Adipocyte (in vitro differentiated cells): ENCODE results near the gene ALG10.
"Not testable (repeated sequence)": the region's sequence is repeated elsewhere in the genome, so short reads cannot be mapped to it uniquely, and the experiment has no call there.

Experiments used
- DNase-seq: peaks from one replicate; pipeline ENCODE4 v3.0.0-alpha.2; 2015; ENCODE audit warnings: low read depth
- H3K27me3 ChIP-seq: replicated peaks from 2 replicates; pipeline ENCODE4 v1.7.0; 2013; ENCODE audit warnings: mild to moderate bottlenecking, low read length, moderate library complexity; ENCODE audit not compliant: control insufficient read depth, insufficient read depth
- H3K36me3 ChIP-seq: 2 replicates; pipeline ENCODE4 v1.7.0; 2013; ENCODE audit warnings: low read length, mild to moderate bottlenecking, moderate library complexity; ENCODE audit not compliant: control insufficient read depth, insufficient read depth, severe bottlenecking
- H3K4me1 ChIP-seq: 2 replicates; pipeline ENCODE4 v1.7.0; 2013; ENCODE audit warnings: mild to moderate bottlenecking, low read length, moderate library complexity; ENCODE audit not compliant: control insufficient read depth, insufficient read depth
- H3K4me3 ChIP-seq: 2 replicates; pipeline ENCODE4 v1.7.0; 2013; ENCODE audit warnings: mild to moderate bottlenecking, low read length, moderate library complexity
- H3K9ac ChIP-seq: 2 replicates; pipeline ENCODE4 v1.7.0; 2013; ENCODE audit warnings: mild to moderate bottlenecking, low read length, moderate library complexity
- H3K9me3 ChIP-seq: 2 replicates; pipeline ENCODE4 v1.7.0; 2013; ENCODE audit warnings: mild to moderate bottlenecking, low read length, moderate library complexity; ENCODE audit not compliant: control insufficient read depth

Gene ALG10

DNA sequence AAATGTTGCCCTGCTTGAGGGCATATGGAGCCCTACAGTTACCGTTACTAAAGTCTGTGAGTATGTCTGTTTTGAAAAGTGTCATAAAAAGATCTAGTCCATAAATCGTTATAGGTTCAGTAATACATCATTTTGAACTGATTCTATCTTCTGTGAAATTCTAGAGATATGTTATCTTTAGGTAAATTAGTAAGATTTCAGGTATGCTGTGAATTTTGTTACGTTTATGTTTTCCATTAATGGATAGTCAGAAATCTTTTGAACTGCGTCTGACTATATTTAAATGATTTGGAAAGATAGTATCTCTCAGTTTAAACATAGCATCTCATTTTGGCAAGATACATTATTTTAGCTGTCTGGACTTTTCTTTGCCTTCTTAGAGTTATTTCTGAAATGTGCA, 8.3 kb downstream of the ALG10 start:
- H3K9ac ChIP-seq = no peak overlapping the region
- H3K27me3 ChIP-seq = no peaks in the 10 kb centered on the region
- no peaks in the 10 kb centered on the region for H3K36me3 ChIP-seq
- no peak overlapping the region for H3K4me3 ChIP-seq
- no peaks in the 10 kb centered on the region for H3K9me3 ChIP-seq
- DNase-seq = no peak
- peaks cover 10% of the 10 kb centered on the region for H3K4me1 ChIP-seq

DNA sequence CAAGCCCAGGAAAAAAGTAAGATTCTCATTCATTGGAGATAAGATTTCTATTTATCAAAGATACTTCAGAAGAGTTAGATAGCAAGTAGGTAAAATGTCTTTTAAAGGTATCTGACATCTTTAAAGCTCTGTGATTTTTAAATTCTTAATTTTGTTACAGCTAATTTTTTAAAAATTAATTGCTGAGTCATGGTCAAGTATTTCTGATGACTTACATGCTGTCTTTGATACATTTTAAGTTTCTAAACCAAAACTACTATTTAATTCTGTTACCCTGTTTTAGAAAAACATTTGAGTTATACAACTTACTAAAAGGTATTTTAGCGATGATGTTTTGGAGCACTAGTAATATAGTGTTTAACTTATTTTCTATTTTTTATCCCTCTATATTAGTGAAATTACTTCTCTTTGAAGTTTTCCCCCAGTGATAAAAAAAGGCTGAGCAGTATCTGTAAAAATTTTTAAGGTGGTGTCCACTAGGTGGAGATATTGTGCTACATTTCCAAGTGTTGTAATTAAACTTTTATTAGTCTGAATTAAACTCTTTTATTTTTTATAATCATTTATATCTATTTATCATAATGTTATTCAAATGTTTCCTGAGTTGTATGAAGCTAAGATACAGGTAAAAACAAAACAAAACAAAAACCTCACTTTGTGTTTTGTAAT, 11.5 kb downstream of the ALG10 start:
- no peaks in the 10 kb centered on the region for H3K27me3 ChIP-seq
- H3K4me3 ChIP-seq = no peak overlapping the region
- DNase-seq = peak; percentile 76
- H3K9me3 ChIP-seq = no peaks in the 10 kb centered on the region
- no peaks in the 10 kb centered on the region for H3K4me1 ChIP-seq
- no peaks in the 10 kb centered on the region for H3K36me3 ChIP-seq
- no peak overlapping the region for H3K9ac ChIP-seq

DNA sequence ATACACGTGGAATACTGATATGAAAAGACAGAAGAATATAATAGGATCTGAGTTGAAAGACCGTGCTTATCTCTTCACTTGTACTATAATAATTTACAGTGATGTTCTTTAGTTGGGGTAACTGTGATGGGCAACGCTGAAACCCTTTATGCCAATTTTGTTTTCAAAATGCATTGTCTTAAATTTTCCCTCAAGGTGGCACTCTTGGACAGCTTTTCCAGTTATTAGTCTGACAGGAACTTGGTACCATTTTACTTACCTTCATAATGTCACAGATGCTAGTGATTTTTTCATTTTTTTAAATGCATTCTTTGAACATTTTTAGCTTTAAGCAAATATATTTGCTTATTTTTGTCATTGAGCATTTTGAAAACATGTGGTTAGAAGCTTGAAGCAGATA, 16.1 kb downstream of the ALG10 start:
- not testable (repeated sequence) for H3K4me3 ChIP-seq, H3K9ac ChIP-seq, H3K27me3 ChIP-seq, H3K9me3 ChIP-seq, H3K4me1 ChIP-seq, H3K36me3 ChIP-seq
- peak; percentile 22 for DNase-seq

DNA sequence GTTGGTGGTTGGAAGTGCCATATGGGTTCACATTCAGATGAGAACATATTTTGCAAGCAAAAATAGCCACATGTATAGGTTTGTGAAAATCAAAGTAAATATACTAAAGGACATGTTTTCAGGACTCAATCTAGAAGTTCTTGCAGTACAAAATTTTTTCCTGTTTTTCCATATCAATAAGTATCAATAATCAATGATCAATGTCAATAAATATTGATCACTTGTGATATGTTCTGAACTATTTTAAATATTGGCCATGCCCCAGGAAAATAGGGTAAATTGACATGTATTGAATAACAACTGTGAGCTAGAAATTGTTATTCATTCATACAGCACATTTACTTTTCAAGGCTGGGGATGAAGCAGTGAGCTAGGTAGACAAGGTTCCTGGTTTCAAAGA, 24.3 kb downstream of the ALG10 start:
- no peak for DNase-seq
- Histone ChIP-seq H3K27me3 (no peaks in the 10 kb centered on the region), H3K4me3 (no peak overlapping the region)

DNA sequence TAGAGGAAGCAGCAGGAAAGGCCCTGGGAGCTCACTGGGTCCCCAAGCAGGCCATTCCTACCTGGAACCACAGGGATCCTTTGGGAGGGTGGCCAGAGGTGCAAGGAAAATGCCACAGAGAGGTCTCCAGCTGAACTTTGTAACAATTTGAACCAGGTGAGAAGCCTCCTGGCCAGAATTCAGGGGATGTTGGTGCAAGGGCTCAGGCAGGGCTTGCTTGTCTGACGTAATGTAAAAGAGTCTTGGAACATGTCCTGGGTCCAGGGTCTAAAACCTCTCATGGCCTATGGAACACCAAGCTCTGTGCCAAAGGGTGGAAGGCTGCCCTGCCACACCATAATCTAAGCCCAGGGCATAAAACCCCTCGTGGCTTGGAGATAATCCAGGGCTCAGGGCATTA, 25.6 kb downstream of the ALG10 start:
- not testable (repeated sequence) for H3K4me1 ChIP-seq, H3K9ac ChIP-seq, H3K36me3 ChIP-seq, DNase-seq, H3K9me3 ChIP-seq, H3K4me3 ChIP-seq, H3K27me3 ChIP-seq

More for the DNA sequence above, 24.3 kb downstream of the ALG10 start:
- H3K9ac ChIP-seq = no peak overlapping the region
- H3K36me3 ChIP-seq = no peaks in the 10 kb centered on the region
- peaks cover 3% of the 10 kb centered on the region for H3K9me3 ChIP-seq
- no peaks in the 10 kb centered on the region for H3K4me1 ChIP-seq

DNA sequence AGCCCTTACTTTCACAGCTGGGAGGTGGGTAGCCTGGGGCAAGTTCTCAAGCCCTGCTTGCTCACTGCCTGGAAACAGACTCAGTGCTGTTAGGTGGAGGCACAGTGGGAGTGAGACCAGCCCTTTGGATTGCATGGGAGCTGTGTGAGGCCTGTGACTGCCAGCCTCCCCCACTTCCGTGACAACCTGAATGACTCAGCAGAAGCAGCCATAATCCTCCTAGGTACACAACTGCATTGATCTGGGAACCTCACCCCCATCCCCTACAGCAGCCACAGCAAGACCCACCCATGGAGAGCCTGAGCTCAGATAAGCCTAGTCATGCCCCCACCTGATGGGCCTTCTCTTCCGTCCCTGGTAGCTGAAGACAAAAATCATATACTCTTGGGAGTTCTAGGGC, 26.4 kb downstream of the ALG10 start:
- no peaks in the 10 kb centered on the region for H3K4me1 ChIP-seq
- H3K9ac ChIP-seq = no peak overlapping the region
- no peaks in the 10 kb centered on the region for H3K36me3 ChIP-seq
- no peak for DNase-seq
- peaks cover 6% of the 10 kb centered on the region for H3K9me3 ChIP-seq
- H3K4me3 ChIP-seq = no peak overlapping the region
- no peaks in the 10 kb centered on the region for H3K27me3 ChIP-seq

DNA sequence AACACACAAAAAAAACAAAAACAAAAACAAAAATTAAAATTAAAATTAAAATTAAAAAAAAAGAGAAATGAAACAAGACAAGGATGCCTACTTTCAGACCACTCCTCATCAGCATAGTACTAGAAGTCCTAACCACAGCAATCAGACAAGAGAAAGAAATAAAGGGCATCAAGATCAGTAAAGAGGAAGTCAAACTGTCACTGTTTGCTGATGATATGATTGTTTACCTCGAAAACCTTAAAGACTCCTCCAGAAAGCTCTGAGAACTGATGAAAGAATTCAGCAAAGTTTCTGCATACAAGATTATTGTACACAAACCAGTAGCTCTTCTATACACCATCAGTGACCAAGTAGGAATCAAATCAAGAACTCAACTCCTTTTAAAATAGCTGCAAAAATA, 29.2 kb downstream of the ALG10 start:
- H3K27me3 ChIP-seq = no peaks in the 10 kb centered on the region
- H3K4me1 ChIP-seq = no peaks in the 10 kb centered on the region
- H3K9me3 ChIP-seq = peaks cover 6% of the 10 kb centered on the region
- no peaks in the 10 kb centered on the region for H3K36me3 ChIP-seq
- H3K9ac ChIP-seq = no peak overlapping the region
- no peak overlapping the region for H3K4me3 ChIP-seq
- no peak for DNase-seq

DNA sequence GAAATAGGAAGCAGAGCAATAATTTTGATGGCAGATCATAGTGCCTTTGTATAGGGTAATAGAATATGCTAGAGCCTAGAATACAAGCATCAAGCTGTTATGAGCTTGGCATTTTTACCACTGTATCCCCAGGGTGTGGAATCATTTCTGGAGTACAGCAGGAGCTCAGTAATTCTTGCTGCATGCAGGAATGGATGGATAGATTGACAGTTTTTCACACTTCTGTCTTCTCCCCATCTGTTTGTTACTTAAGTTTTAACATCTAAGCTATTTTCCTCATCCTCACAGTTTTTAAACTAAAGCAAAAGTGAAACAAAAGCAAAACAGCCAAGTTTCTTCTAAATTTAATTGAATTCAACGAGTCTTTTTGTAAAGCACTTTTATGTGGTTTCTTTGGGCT, 32.6 kb downstream of the ALG10 start:
- no peak for DNase-seq

More for the DNA sequence above, 32.6 kb downstream of the ALG10 start:
- Histone ChIP-seq H3K27me3 (no peaks in the 10 kb centered on the region), H3K36me3 (no peaks in the 10 kb centered on the region), H3K9me3 (peaks cover 2% of the 10 kb centered on the region), H3K4me3 (no peak overlapping the region), H3K9ac (no peak overlapping the region), H3K4me1 (no peaks in the 10 kb centered on the region)
